ENCODE measurements around the gene VASH1.

- TF ChIP-seq, protein P1, sequence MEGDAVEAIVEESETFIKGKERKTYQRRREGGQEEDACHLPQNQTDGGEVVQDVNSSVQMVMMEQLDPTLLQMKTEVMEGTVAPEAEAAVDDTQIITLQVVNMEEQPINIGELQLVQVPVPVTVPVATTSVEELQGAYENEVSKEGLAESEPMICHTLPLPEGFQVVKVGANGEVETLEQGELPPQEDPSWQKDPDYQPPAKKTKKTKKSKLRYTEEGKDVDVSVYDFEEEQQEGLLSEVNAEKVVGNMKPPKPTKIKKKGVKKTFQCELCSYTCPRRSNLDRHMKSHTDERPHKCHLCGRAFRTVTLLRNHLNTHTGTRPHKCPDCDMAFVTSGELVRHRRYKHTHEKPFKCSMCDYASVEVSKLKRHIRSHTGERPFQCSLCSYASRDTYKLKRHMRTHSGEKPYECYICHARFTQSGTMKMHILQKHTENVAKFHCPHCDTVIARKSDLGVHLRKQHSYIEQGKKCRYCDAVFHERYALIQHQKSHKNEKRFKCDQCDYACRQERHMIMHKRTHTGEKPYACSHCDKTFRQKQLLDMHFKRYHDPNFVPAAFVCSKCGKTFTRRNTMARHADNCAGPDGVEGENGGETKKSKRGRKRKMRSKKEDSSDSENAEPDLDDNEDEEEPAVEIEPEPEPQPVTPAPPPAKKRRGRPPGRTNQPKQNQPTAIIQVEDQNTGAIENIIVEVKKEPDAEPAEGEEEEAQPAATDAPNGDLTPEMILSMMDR (conservative IDR thresholded peaks at IDR 0.05) = no peak
- no peak for TF ChIP-seq ZFX (IDR thresholded peaks at IDR 0.05)
These were observed 67.7 kb downstream of the VASH1 start for GRCh38 chr14:76829013-76829365.
